Osteoblast (primary cell): ENCODE data around the gene PRKAR1B. TPM values are rescaled to one million over a fixed set of nuclear protein-coding genes. Genes with fewer than 3 reads are reported as not detected.
A peak's percentile ranks its signal among the peaks of the same experiment; 100 is the strongest.
"Not testable (repeated sequence)": the region's sequence is repeated elsewhere in the genome, so short reads cannot be mapped to it uniquely, and the experiment has no call there.

Experiments
- DNase-seq: peaks from one replicate; pipeline ENCODE4 v3.0.0; 2011; ENCODE audit warnings: low spot score, mixed read lengths; ENCODE audit not compliant: insufficient read length; ENCODE audit errors: missing footprints
- H2AFZ ChIP-seq: 2 replicates; pipeline ENCODE4 v1.6.0; 2011; ENCODE audit warnings: mild to moderate bottlenecking, low read length
- H3K27ac ChIP-seq: 2 replicates; pipeline ENCODE4 v1.5.1; 2011; ENCODE audit warnings: mild to moderate bottlenecking, low read depth, low read length, moderate library complexity
- H3K27me3 ChIP-seq: 2 replicates; pipeline ENCODE4 v1.6.0; 2012; ENCODE audit warnings: mild to moderate bottlenecking, control low read depth, inconsistent platforms, low read length, moderate library complexity; ENCODE audit not compliant: insufficient read depth
- H3K36me3 ChIP-seq: 2 replicates; pipeline ENCODE4 v1.5.1; 2011; ENCODE audit warnings: mild to moderate bottlenecking, low read length, control low read depth, moderate library complexity; ENCODE audit not compliant: insufficient read depth
- H3K4me1 ChIP-seq: 2 replicates; pipeline ENCODE4 v1.5.1; 2011; ENCODE audit warnings: mild to moderate bottlenecking, low read length, control low read depth, moderate library complexity; ENCODE audit not compliant: insufficient read depth
- H3K4me2 ChIP-seq: 2 replicates; pipeline ENCODE4 v1.6.0; 2011; ENCODE audit warnings: mild to moderate bottlenecking, low read length; ENCODE audit not compliant: insufficient read depth
- H3K4me3 ChIP-seq: fragments of 200-600 bp; sonication (generic); 3 replicates; pipeline ENCODE4 v1.5.1; 2012; ENCODE audit warnings: mild to moderate bottlenecking, low read length, inconsistent platforms; ENCODE audit not compliant: insufficient read depth
- H3K79me2 ChIP-seq: 2 replicates; pipeline ENCODE4 v1.6.0; 2012; ENCODE audit warnings: mild to moderate bottlenecking, low read length, control low read depth, inconsistent platforms; ENCODE audit not compliant: insufficient read depth
- H3K9me3 ChIP-seq: 2 replicates; pipeline ENCODE4 v1.5.1; 2011; ENCODE audit warnings: low read depth, low read length, control low read depth
- H4K20me1 ChIP-seq: 2 replicates; pipeline ENCODE4 v1.6.0; 2012; ENCODE audit warnings: mild to moderate bottlenecking, low read length, control low read depth; ENCODE audit not compliant: insufficient read depth
- total RNA-seq: library from RNA; depleted of rRNA; stranded (reverse); fragments of >200 nt; gene quantifications from 2 replicates; pipeline ENCODE4 v1.2.3, GENCODE V29; 2012
- TF ChIP-seq, protein P1 (sequence below): IDR thresholded peaks from 2 replicates; pipeline ENCODE4 v1.5.1; 2011; ENCODE audit warnings: mild to moderate bottlenecking, low read depth, low read length, moderate library complexity; ENCODE audit errors: extremely low read depth

The PRKAR1B gene
- total RNA-seq, 1 donor = 6.5 TPM

DNA sequence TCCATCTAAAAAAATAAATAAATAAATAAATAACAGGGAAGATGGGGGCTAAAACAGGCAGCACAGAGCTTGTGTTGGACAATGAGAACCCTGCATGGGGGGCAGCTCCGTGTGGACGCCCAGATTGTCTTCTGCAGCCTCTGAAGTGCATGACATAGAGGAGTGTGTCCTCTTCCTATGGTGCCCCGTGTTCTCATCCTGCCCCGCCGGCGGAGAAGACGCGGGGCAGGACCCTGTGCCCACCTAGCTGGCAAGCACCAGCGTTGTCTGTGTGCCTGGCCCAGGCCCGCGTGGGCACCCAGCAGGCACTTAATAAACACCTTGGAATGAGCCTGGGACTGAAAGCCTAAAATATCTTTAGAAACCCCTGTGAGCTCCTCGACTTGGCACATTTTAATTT is 89.3 kb downstream of the PRKAR1B start:
- Histone ChIP-seq H2AFZ (no peak overlapping the region), H4K20me1 (no peaks in the 10 kb centered on the region), H3K4me3 (no peak overlapping the region), H3K79me2 (no peaks in the 10 kb centered on the region), H3K4me1 (no peaks in the 10 kb centered on the region), H3K36me3 (no peaks in the 10 kb centered on the region), H3K27me3 (no peaks in the 10 kb centered on the region), H3K9me3 (no peaks in the 10 kb centered on the region), H3K4me2 (no peak overlapping the region), H3K27ac (no peak overlapping the region)
- TF ChIP-seq, protein P1, sequence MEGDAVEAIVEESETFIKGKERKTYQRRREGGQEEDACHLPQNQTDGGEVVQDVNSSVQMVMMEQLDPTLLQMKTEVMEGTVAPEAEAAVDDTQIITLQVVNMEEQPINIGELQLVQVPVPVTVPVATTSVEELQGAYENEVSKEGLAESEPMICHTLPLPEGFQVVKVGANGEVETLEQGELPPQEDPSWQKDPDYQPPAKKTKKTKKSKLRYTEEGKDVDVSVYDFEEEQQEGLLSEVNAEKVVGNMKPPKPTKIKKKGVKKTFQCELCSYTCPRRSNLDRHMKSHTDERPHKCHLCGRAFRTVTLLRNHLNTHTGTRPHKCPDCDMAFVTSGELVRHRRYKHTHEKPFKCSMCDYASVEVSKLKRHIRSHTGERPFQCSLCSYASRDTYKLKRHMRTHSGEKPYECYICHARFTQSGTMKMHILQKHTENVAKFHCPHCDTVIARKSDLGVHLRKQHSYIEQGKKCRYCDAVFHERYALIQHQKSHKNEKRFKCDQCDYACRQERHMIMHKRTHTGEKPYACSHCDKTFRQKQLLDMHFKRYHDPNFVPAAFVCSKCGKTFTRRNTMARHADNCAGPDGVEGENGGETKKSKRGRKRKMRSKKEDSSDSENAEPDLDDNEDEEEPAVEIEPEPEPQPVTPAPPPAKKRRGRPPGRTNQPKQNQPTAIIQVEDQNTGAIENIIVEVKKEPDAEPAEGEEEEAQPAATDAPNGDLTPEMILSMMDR = no peak
- peak; percentile 65 for DNase-seq

DNA sequence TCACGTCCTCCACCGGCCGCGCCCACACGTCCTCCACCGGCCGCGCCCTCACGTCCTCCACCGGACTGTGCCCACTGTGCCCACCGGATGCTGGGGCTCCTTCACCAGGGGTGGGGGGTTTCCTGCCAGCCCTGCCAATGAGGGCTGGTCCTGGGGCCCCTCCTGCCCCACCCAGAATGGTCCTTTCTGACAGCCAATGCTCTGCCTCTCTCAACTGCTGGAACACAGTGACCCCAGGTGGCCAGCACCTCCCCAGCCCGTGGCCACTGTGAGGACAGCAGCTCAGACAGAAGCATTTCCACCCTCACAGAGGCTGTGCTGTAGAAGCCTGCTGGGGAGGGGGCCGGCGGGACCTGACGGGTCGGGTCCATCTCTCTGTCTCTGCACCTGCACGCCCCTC is 90.7 kb downstream of the PRKAR1B start:
- H4K20me1 ChIP-seq = no peaks in the 10 kb centered on the region
- H3K27me3 ChIP-seq = no peaks in the 10 kb centered on the region
- no peaks in the 10 kb centered on the region for H3K36me3 ChIP-seq
- H3K79me2 ChIP-seq = no peaks in the 10 kb centered on the region
- no peak overlapping the region for H2AFZ ChIP-seq
- H3K27ac ChIP-seq = no peak overlapping the region
- peak; percentile 98 for DNase-seq
- H3K9me3 ChIP-seq = no peaks in the 10 kb centered on the region
- no peak overlapping the region for H3K4me3 ChIP-seq
- no peak overlapping the region for H3K4me2 ChIP-seq
- TF ChIP-seq, protein P1 = peak; percentile 53
- no peaks in the 10 kb centered on the region for H3K4me1 ChIP-seq

DNA sequence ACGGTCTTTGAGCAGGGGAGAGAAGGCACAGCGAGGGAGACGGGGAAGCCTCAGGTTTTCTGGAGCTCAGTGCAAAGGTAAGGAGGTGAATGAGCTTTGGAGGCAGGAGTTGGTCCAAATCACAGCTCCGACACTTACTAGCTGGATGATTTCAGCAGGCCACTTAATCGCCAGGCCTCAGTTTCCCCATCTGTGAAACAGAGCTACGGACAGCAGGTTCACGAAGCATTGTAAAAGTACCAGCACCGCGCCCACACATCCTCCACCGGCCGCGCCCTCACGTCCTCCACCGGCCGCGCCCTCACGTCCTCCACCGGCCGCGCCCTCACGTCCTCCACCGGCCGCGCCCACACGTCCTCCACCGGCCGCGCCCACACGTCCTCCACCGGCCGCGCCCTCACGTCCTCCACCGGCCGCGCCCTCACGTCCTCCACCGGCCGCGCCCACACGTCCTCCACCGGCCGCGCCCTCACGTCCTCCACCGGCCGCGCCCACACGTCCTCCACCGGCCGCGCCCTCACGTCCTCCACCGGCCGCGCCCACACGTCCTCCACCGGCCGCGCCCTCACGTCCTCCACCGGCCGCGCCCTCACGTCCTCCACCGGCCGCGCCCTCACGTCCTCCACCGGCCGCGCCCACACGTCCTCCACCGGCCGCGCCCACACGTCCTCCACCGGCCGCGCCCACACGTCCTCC is 91.2 kb downstream of the PRKAR1B start:
- not testable (repeated sequence) for H3K4me3 ChIP-seq, H3K36me3 ChIP-seq, H4K20me1 ChIP-seq, H3K4me1 ChIP-seq, H3K4me2 ChIP-seq, H3K79me2 ChIP-seq, H2AFZ ChIP-seq, DNase-seq, H3K9me3 ChIP-seq, H3K27ac ChIP-seq, H3K27me3 ChIP-seq

DNA sequence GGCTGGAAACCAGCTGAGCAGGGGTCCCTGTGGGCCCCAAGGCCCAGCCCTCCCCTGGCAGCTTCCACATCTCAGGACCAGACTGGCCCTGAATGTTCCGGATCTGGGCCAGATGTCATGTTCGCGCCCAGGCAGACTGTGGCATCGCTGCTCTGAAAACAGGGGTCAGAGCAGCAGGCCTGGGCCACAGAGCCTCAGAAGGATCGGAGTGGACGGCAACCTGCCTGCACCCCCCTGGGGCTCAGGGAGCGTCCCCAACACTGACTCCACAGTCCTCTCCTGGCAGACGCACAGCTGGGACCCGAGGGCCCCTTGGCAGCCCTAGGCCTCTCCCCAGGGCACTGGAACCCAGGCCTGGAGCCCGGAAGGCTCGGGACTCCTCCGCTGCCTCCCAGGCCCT is 91.9 kb downstream of the PRKAR1B start:
- no peaks in the 10 kb centered on the region for H3K9me3 ChIP-seq
- TF ChIP-seq, protein P1 = no peak
- peak; percentile 82 for DNase-seq
- H3K4me1 ChIP-seq = no peaks in the 10 kb centered on the region
- no peak overlapping the region for H3K27ac ChIP-seq
- H3K27me3 ChIP-seq = no peaks in the 10 kb centered on the region
- no peaks in the 10 kb centered on the region for H3K79me2 ChIP-seq
- H2AFZ ChIP-seq = no peak overlapping the region
- no peak overlapping the region for H3K4me3 ChIP-seq
- no peaks in the 10 kb centered on the region for H3K36me3 ChIP-seq
- H4K20me1 ChIP-seq = no peaks in the 10 kb centered on the region
- no peak overlapping the region for H3K4me2 ChIP-seq
